Progenitor cell of endocrine pancreas (in vitro differentiated cells): ENCODE results near the gene SHISAL1. TPM values are rescaled to one million over a fixed set of nuclear protein-coding genes. Genes with fewer than 3 reads are reported as not detected.

Source experiments
- DNase-seq: peaks from one replicate; pipeline ENCODE4 v3.0.0; 2021; ENCODE audit warnings: low spot score; ENCODE audit not compliant: unreplicated experiment
- H3K27ac Mint-ChIP-seq: 2 replicates; pipeline ENCODE4 v1.8.0; 2021; ENCODE audit warnings: mild to moderate bottlenecking, moderate library complexity, mixed read lengths
- H3K27me3 Mint-ChIP-seq: 2 replicates; pipeline ENCODE4 v1.8.0; 2021; ENCODE audit warnings: mixed read lengths
- H3K36me3 Mint-ChIP-seq: 2 replicates; pipeline ENCODE4 v1.8.0; 2022; ENCODE audit warnings: mixed read lengths; ENCODE audit not compliant: insufficient read depth
- H3K4me1 Mint-ChIP-seq: 2 replicates; pipeline ENCODE4 v1.8.0; 2021; ENCODE audit warnings: low read depth, mixed read lengths
- H3K4me3 Mint-ChIP-seq: 2 replicates; pipeline ENCODE4 v1.8.0; 2021; ENCODE audit warnings: low read depth, mild to moderate bottlenecking, moderate library complexity, mixed read lengths
- H3K9me3 Mint-ChIP-seq: 2 replicates; pipeline ENCODE4 v1.8.0; 2021; ENCODE audit warnings: low read depth, mixed read lengths
- total RNA-seq: library from RNA; stranded (reverse); gene quantifications from 2 replicates; pipeline ENCODE4 v1.2.1, GENCODE V29; 2021
- TF ChIP-seq, protein P1 (sequence below): fragments of 200-600 bp; sonication (generic); IDR thresholded peaks from one replicate; pipeline ENCODE4 v1.5.0; 2021; ENCODE audit warnings: antibody characterized with exemption, mild to moderate bottlenecking; ENCODE audit not compliant: unreplicated experiment

SHISAL1 gene
- total RNA-seq, 1 donor from 2014 or later, result 0.46 TPM

GRCh38 chr22:44358709-44359440 is 46.1 kb upstream of the SHISAL1 start:
- DNase-seq, result no peak
- Mint-ChIP-seq H3K36me3 (no peaks in the 10 kb centered on the region), H3K4me1 (no peaks in the 10 kb centered on the region), H3K9me3 (no peaks in the 10 kb centered on the region), H3K4me3 (no peak overlapping the region), H3K27ac (no peak overlapping the region), H3K27me3 (peaks cover 21% of the 10 kb centered on the region)
- TF ChIP-seq, protein P1, sequence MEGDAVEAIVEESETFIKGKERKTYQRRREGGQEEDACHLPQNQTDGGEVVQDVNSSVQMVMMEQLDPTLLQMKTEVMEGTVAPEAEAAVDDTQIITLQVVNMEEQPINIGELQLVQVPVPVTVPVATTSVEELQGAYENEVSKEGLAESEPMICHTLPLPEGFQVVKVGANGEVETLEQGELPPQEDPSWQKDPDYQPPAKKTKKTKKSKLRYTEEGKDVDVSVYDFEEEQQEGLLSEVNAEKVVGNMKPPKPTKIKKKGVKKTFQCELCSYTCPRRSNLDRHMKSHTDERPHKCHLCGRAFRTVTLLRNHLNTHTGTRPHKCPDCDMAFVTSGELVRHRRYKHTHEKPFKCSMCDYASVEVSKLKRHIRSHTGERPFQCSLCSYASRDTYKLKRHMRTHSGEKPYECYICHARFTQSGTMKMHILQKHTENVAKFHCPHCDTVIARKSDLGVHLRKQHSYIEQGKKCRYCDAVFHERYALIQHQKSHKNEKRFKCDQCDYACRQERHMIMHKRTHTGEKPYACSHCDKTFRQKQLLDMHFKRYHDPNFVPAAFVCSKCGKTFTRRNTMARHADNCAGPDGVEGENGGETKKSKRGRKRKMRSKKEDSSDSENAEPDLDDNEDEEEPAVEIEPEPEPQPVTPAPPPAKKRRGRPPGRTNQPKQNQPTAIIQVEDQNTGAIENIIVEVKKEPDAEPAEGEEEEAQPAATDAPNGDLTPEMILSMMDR, result no peak

- Mint-ChIP-seq H3K27me3 (peaks cover 21% of the 10 kb centered on the region), H3K9me3 (no peaks in the 10 kb centered on the region), H3K36me3 (no peaks in the 10 kb centered on the region), H3K27ac (no peak overlapping the region), H3K4me1 (no peaks in the 10 kb centered on the region), H3K4me3 (no peak overlapping the region)
- no peak for DNase-seq
- TF ChIP-seq, protein P1, result no peak
Measured at GRCh38 chr22:44357966-44358465, 45.3 kb upstream of the SHISAL1 start.

DNA sequence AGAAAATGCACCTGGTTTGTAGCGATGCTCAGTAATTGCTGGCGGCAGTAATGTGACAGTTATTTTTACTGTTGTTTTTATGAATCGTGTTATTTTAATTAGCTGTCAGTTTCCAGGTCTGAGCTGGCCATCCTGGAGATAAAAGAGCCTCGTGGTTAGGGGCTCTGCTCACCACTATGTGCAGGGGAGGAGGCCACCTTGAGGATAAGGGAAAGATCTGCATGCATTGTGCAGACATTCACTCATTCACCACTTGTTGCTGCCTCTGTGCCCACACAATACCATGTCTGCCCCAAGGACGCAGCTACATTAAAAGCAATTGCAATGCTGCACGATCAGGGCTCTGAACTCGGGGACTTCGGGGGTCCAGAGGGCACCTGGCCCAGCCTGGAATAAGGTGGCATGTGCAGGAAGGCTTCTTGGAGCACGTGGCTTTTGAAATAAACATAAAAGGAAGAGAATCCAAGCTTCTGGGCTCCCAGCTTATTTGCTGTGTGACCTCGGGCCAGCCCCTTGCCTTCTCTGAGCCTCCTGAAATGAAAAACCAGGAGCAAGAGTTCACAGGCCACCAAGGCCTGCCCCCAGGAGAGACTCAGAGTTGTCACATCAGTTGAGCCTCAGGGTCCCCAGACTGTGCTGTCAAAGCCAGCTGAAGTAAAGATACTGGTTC is 44.7 kb upstream of the SHISAL1 start:
- no peaks in the 10 kb centered on the region for H3K36me3 Mint-ChIP-seq
- peaks cover 21% of the 10 kb centered on the region for H3K27me3 Mint-ChIP-seq
- DNase-seq, result no peak
- H3K27ac Mint-ChIP-seq, result no peak overlapping the region
- no peaks in the 10 kb centered on the region for H3K4me1 Mint-ChIP-seq
- TF ChIP-seq, protein P1, result no peak
- no peaks in the 10 kb centered on the region for H3K9me3 Mint-ChIP-seq
- no peak overlapping the region for H3K4me3 Mint-ChIP-seq

DNA sequence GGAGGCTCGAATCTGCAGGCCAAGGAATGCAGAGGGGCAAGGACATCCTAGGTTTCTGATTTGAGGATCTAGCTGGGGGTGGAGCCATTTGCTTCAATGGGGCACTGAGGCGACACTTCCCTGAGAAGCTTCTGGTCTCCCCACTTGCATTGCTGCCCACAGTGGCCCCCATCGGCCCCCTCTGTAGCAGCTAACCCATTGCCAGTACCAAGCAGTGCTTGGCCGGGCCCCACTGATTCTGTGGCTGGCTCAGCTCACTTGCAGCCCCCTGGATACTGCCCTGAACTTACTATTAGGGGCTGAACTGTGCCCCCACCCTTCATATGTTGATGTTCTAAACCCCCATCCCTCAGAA is 42.9 kb upstream of the SHISAL1 start:
- H3K27ac Mint-ChIP-seq, result no peak overlapping the region

DNA sequence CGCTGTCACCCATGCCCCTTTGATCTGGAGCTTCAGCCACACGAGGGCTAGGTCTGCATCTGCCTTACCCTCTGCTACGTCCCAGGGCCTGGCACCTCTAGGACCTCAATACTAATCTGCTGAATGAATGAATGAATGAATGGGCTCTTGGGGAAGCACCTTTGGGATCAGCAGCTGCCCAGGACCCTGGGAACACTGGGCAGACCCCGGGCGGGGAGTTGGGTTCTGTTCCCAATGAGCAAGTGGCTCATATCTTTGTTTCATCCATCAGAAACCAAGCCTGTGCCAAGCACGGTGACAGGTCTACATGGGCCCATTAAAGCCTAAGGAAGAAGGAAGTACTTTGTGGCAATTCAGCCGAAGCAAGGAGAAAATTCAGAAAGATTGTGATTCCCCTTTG is 41.5 kb upstream of the SHISAL1 start:
- Mint-ChIP-seq H3K4me1 (no peaks in the 10 kb centered on the region), H3K9me3 (no peaks in the 10 kb centered on the region), H3K4me3 (no peak overlapping the region), H3K27ac (no peak overlapping the region), H3K27me3 (peaks cover 24% of the 10 kb centered on the region), H3K36me3 (no peaks in the 10 kb centered on the region)
- DNase-seq, result no peak
- TF ChIP-seq, protein P1, result no peak

More for the DNA sequence above, 42.9 kb upstream of the SHISAL1 start:
- Mint-ChIP-seq H3K4me1 (no peaks in the 10 kb centered on the region), H3K4me3 (no peak overlapping the region), H3K36me3 (no peaks in the 10 kb centered on the region), H3K27me3 (peaks cover 21% of the 10 kb centered on the region), H3K9me3 (no peaks in the 10 kb centered on the region)
- DNase-seq, result no peak
- TF ChIP-seq, protein P1, result no peak
